Measurements from ENCODE around the gene TP53BP2.
A peak's percentile ranks its signal among the peaks of the same experiment; 100 is the strongest.
"Not testable (repeated sequence)": the region's sequence is repeated elsewhere in the genome, so short reads cannot be mapped to it uniquely, and the experiment has no call there.

TP53BP2 gene

GRCh38 chr1:223845810-223846682, at the start of gene TP53BP2:
TP53BP2 (minus strand) TSS chr1:223845947; CDS start chr1:223845680, 267 bp downstream.
- peak; percentile 76 for DNase-seq

GRCh38 chr1:223890494-223890893, 44.7 kb upstream of the TP53BP2 start:
- not testable (repeated sequence) for DNase-seq

- DNase-seq, result not testable (repeated sequence)
Observed at GRCh38 chr1:223889319-223889718, 43.6 kb upstream of the TP53BP2 start.

GRCh38 chr1:223887747-223888418, 42.1 kb upstream of the TP53BP2 start:
- DNase-seq, result no peak

GRCh38 chr1:223886516-223886921, 40.8 kb upstream of the TP53BP2 start:
- no peak for DNase-seq

- DNase-seq, result no peak
Observed at GRCh38 chr1:223885614-223886013, 39.9 kb upstream of the TP53BP2 start.

- no peak for DNase-seq
Observed at GRCh38 chr1:223878598-223879325, 33.0 kb upstream of the TP53BP2 start.

GRCh38 chr1:223877804-223878203, 32.1 kb upstream of the TP53BP2 start:
- no peak for DNase-seq

GRCh38 chr1:223876590-223876989, 30.8 kb upstream of the TP53BP2 start:
- no peak for DNase-seq

- no peak for DNase-seq
Observed at GRCh38 chr1:223873044-223873443, 27.3 kb upstream of the TP53BP2 start.

- DNase-seq, result no peak
Observed at GRCh38 chr1:223872308-223872901, 26.7 kb upstream of the TP53BP2 start.

GRCh38 chr1:223870617-223871574, 25.1 kb upstream of the TP53BP2 start:
- no peak for DNase-seq

- not testable (repeated sequence) for DNase-seq
Observed at GRCh38 chr1:223864599-223865368, 19.0 kb upstream of the TP53BP2 start.

GRCh38 chr1:223864084-223864483, 18.3 kb upstream of the TP53BP2 start:
- no peak for DNase-seq

GRCh38 chr1:223861904-223862303, 16.2 kb upstream of the TP53BP2 start:
- no peak for DNase-seq

- DNase-seq, result no peak
Observed at GRCh38 chr1:223860051-223860622, 14.4 kb upstream of the TP53BP2 start.

- no peak for DNase-seq
Observed at GRCh38 chr1:223859058-223859457, 13.3 kb upstream of the TP53BP2 start.

- DNase-seq, result no peak
Observed at GRCh38 chr1:223856386-223856785, 10.6 kb upstream of the TP53BP2 start.

GRCh38 chr1:223853748-223854147, 8.0 kb upstream of the TP53BP2 start:
- no peak for DNase-seq

GRCh38 chr1:223853275-223853674, 7.5 kb upstream of the TP53BP2 start:
- no peak for DNase-seq

GRCh38 chr1:223852337-223852736, 6.6 kb upstream of the TP53BP2 start:
- no peak for DNase-seq

Measured in KG1 (cell line).